RWPE1 (cell line): ENCODE measurements around the gene DNHD1.

ENCODE experiments used
- CTCF ChIA-PET: fragments of 350-600 bp; sonication (Branson Sonifier 250); formaldehyde crosslinking; extraction: SDS; loops from one replicate; lab custom pipeline; 2021; lab: Yijun Ruan, JAX
- POLR2A ChIA-PET: fragments of 400-600 bp; formaldehyde crosslinking; extraction: SDS; loops from one replicate; lab custom pipeline; 2020; ENCODE audit warnings: antibody characterized with exemption; ENCODE audit not compliant: low non-redundant PET; lab: Yijun Ruan, JAX
- DNase-seq: peaks from one replicate; pipeline ENCODE4 v3.0.0; 2012; ENCODE audit warnings: low spot score
- H3K27ac ChIP-seq: fragments of 450-650 bp; 2 replicates; pipeline ENCODE4 v1.5.1; 2017
- TF ChIP-seq, protein P1 (sequence below): fragments of 450-650 bp; conservative IDR thresholded peaks from 2 replicates; pipeline ENCODE4 v1.5.1; 2017; ENCODE audit warnings: low read depth, mild to moderate bottlenecking

DNHD1 gene

DNA sequence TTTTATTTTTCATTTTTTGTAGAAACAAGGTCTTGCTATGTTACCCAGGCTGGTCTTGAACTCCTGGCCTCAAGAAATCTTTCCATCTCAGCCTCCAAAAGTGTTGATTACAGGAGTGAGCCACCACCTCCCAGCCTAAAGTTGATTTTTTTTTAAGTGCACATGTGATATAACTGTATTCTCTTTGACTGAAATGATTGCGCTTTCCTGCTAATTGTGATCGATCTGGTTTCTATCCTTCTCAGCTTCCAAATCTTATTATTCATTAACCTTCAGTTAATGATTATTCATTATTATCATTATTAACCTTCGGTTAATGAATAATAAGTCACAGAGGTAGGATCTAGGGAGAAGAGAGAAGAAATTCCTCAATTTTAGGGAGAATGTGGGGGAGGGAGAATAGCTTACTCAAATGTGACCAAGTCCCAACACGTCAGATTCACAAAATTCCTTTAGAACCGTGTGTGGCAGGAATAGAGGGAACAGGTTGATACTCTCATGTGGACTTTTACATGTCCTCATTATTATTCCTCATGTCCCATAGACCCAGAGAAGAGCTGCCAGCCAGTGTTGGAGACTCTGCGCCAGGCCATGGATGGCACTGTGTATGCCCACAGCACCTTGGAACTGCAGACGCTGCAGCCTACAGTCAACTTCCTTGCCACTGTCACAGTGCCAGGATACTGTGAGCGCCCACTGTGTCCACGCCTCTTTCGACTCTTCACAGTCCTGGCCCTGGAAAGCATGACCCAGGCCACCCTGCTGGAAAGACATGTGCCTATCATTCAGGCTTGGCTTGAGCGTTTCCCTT lies 59.3 kb downstream of the DNHD1 start:
- no peak for DNase-seq
- CTCF ChIA-PET: interaction anchor here (0.5 to 1.1 kb wide), 4 partner anchors 25 to 178 kb away, joined by 3 to 4 read pairs (median 3); no protein-coding TSS in a partner anchor
- no peak overlapping the region for H3K27ac ChIP-seq
- POLR2A ChIA-PET: no interaction called here
- TF ChIP-seq, protein P1, sequence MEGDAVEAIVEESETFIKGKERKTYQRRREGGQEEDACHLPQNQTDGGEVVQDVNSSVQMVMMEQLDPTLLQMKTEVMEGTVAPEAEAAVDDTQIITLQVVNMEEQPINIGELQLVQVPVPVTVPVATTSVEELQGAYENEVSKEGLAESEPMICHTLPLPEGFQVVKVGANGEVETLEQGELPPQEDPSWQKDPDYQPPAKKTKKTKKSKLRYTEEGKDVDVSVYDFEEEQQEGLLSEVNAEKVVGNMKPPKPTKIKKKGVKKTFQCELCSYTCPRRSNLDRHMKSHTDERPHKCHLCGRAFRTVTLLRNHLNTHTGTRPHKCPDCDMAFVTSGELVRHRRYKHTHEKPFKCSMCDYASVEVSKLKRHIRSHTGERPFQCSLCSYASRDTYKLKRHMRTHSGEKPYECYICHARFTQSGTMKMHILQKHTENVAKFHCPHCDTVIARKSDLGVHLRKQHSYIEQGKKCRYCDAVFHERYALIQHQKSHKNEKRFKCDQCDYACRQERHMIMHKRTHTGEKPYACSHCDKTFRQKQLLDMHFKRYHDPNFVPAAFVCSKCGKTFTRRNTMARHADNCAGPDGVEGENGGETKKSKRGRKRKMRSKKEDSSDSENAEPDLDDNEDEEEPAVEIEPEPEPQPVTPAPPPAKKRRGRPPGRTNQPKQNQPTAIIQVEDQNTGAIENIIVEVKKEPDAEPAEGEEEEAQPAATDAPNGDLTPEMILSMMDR: no peak

DNA sequence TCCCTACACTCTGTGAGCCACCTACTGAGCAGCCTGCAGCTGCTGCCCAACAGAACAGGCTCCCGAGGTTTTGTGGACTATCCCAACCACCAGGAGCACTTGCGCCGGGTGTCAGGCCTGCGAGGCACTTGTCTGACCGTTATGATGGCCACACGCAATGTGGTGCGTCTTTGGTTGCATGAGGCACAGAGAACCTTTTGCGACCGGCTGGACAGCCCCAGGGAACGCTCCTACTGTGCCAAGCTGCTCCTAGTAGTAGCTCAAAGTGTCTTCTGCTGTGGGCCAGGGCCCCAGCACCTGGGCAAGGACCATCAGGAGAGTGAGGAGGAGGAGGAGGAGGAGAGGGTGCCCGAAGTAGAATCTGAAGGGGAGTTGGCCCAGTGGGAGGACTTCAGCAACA lies 60.0 kb downstream of the DNHD1 start:
- TF ChIP-seq, protein P1: no peak
- no peak overlapping the region for H3K27ac ChIP-seq
- POLR2A ChIA-PET: no interaction called here
- CTCF ChIA-PET: interaction anchor here (0.5 to 1.1 kb wide), 3 partner anchors 26 to 179 kb away, joined by 3 read pairs; no protein-coding TSS in a partner anchor
- no peak for DNase-seq

DNA sequence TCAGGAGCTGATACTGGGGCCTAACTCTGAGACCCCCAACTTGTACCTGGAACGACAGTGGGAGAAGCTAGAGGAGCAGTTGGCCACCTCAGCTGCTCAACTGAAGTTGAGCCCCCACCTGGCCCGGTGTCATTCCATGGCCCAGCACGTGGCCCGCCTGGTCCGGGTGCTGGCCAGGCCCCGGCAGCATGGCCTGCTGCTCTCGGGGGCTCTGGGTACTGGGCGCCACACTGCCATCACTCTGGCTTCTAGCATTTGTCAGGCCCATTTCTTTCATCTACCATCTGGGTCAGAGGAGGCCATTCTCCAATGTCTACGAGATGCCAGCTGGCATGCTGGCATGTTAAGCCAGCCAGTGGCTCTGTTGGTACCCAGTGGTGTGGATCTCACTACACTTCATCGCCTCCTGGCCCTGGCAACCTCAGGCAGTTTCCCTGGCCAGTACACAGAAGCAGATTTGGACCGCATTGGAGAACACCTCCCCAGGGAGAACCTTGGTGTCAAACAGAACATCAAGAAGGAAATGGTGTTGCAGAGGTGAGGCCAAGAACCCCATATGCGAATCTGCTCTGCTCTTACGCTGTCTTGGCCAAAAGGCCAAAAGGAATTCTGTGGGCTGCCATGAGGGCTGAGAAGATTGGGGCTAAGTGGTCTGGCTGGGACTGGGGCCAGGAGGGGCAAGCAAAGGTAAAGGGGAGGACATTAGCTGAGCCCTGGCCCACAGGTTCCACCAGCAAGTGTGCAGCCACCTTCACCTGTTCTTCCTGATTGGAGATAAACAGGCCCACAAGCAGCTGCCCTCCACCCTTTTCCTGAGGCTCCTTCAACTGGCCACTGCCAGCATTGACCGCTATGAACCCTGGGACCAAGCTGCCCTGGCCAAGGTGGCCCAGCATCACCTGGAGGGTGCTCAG lies 60.9 kb downstream of the DNHD1 start:
- DNase-seq: no peak
- TF ChIP-seq, protein P1: no peak
- POLR2A ChIA-PET: no interaction called here
- no peak overlapping the region for H3K27ac ChIP-seq
- CTCF ChIA-PET: interaction anchor here (1.1 kb wide), 1 partner anchor 27 kb away, joined by 3 read pairs; no protein-coding TSS in a partner anchor

DNA sequence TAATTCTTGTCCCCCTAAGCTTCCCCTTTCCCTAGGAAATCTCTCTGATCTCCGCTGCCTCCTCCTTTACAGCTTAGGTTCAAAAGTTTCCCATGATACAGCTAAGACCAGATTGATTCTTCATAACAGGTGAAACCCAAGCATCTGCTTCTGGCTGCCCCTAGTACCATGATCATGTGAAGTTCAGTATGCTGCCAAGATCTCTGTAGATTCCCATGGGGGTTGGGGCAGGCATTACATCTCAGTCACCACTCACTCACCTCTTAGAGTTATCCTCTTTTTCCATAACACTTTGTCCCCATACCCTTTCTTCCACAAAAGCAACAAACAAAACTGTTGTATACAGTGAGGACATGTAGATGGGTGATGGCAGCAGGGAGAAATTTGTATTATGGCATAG lies 62.3 kb downstream of the DNHD1 start:
- CTCF ChIA-PET: no interaction called here
- DNase-seq: no peak
- TF ChIP-seq, protein P1: no peak
- H3K27ac ChIP-seq: no peak overlapping the region
- POLR2A ChIA-PET: no interaction called here

DNA sequence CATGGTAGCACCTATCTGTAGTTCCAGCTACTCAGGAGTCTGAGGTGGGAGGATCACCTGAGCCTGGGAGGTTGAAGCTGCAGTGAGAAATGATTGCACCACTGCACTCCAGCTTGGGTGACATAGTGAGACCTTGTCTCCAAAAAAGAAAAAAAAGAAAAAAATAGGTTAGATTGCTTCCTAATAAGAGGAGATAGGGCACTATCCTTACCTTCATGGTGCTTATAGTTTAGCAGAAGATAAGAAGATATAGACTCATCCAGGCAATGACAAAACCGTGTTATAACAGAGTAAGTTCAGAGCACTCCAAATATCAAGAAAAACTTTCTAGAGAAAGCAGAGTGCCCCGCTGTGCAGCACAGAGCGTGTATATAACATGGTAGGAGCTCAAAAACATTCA lies 64.2 kb downstream of the DNHD1 start:
- POLR2A ChIA-PET: no interaction called here
- no peak overlapping the region for H3K27ac ChIP-seq
- CTCF ChIA-PET: no interaction called here
- TF ChIP-seq, protein P1: no peak
- no peak for DNase-seq

DNA sequence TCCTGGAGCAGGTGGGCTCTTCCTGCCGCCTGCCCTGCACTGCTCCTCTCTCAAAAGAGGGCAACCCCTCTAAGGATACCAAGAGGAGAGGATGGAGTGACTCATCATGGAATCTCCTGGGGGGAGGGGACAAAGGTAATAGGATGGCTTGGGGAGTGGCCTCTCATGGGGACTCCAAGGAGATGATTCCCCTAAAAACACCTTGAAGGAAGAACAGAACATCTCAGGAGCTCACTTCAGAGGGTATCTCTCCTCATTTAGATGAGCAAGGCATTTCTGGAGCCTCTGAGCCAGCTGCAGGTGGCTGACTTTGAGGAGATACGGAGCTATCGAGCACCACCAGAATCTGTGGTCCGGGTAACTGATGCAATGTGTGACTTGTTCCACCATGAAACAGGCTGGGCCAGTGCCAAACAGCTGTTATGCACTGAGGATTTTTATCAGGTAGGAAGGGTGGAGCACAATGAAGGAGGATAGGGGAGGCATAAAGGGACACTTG lies 66.1 kb downstream of the DNHD1 start:
- no peak for DNase-seq
- CTCF ChIA-PET: interaction anchor here (1.3 kb wide), 1 partner anchor 32 kb away, joined by 3 read pairs; no protein-coding TSS in a partner anchor
- POLR2A ChIA-PET: no interaction called here

More for the DNA sequence above, 66.1 kb downstream of the DNHD1 start:
- TF ChIP-seq, protein P1: no peak
- no peak overlapping the region for H3K27ac ChIP-seq
